ENCODE data around the gene MYO7A.

Gene MYO7A

DNA sequence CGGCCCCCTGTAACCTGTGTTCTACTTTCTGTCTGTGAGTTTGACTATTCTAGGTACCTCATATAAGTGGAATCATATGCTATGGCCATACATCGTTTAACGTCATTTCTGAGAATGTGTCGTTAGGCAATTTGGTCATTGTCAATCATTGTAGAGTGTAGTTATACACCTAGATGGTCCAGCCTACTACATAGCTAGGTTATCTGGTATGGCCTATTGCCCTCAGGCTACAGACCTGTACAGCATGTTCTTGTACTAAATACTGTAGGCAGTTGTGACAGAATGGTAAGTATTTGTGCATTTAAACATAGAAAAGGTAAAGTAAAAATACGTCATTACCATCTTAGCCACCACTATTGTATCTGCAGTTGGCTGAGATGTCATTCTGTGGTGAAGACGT, 35.2 kb downstream of the MYO7A start:
- no peaks in the 10 kb centered on the region for H4K20me1 ChIP-seq (ENCODE audit: insufficient read depth, low read length)
- no peak for TF ChIP-seq EZH2 (IDR thresholded peaks at IDR 0.05; ENCODE audit: borderline replicate concordance, low read length)
- TF ChIP-seq, protein P1, sequence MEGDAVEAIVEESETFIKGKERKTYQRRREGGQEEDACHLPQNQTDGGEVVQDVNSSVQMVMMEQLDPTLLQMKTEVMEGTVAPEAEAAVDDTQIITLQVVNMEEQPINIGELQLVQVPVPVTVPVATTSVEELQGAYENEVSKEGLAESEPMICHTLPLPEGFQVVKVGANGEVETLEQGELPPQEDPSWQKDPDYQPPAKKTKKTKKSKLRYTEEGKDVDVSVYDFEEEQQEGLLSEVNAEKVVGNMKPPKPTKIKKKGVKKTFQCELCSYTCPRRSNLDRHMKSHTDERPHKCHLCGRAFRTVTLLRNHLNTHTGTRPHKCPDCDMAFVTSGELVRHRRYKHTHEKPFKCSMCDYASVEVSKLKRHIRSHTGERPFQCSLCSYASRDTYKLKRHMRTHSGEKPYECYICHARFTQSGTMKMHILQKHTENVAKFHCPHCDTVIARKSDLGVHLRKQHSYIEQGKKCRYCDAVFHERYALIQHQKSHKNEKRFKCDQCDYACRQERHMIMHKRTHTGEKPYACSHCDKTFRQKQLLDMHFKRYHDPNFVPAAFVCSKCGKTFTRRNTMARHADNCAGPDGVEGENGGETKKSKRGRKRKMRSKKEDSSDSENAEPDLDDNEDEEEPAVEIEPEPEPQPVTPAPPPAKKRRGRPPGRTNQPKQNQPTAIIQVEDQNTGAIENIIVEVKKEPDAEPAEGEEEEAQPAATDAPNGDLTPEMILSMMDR (IDR thresholded peaks at IDR 0.05; ENCODE audit: low read length): no peak
- H3K9me3 ChIP-seq (ENCODE audit: low read length): no peaks in the 10 kb centered on the region
- no peaks in the 10 kb centered on the region for H3K79me2 ChIP-seq (ENCODE audit: insufficient read depth, low read length)
- no peaks in the 10 kb centered on the region for H3K27me3 ChIP-seq (ENCODE audit: insufficient read depth, low read length)
- H2AFZ ChIP-seq (ENCODE audit: low read length): no peak overlapping the region
- H3F3A ChIP-seq (ENCODE audit: insufficient read depth, low read length): no peaks in the 10 kb centered on the region
- no peak overlapping the region for H3K4me3 ChIP-seq (ENCODE audit: low read depth, low read length, poor library complexity, severe bottlenecking)
- no peak overlapping the region for H3K9ac ChIP-seq (ENCODE audit: low read length)
- H3K4me1 ChIP-seq (ENCODE audit: insufficient read depth, low read length, severe bottlenecking): no peaks in the 10 kb centered on the region
- no peaks in the 10 kb centered on the region for H3K9me2 ChIP-seq (ENCODE audit: low read depth, low read length)
- H3K36me3 ChIP-seq (ENCODE audit: insufficient read depth, low read length): no peaks in the 10 kb centered on the region
- H3K4me2 ChIP-seq (ENCODE audit: low read length): no peak overlapping the region
- H3K27ac ChIP-seq (ENCODE audit: low read depth, low read length, poor library complexity, severe bottlenecking): no peak overlapping the region

- Histone ChIP-seq H2AFZ (ENCODE audit: low read length) (no peak overlapping the region), H3K36me3 (ENCODE audit: insufficient read depth, low read length) (no peaks in the 10 kb centered on the region), H3K27me3 (ENCODE audit: insufficient read depth, low read length) (no peaks in the 10 kb centered on the region), H3K9me2 (ENCODE audit: low read depth, low read length) (no peaks in the 10 kb centered on the region), H3K9ac (ENCODE audit: low read length) (no peak overlapping the region), H3K79me2 (ENCODE audit: insufficient read depth, low read length) (no peaks in the 10 kb centered on the region), H3F3A (ENCODE audit: insufficient read depth, low read length) (no peaks in the 10 kb centered on the region), H4K20me1 (ENCODE audit: insufficient read depth, low read length) (no peaks in the 10 kb centered on the region), H3K9me3 (ENCODE audit: low read length) (no peaks in the 10 kb centered on the region), H3K4me1 (ENCODE audit: insufficient read depth, low read length, severe bottlenecking) (no peaks in the 10 kb centered on the region), H3K27ac (ENCODE audit: low read depth, low read length, poor library complexity, severe bottlenecking) (no peak overlapping the region), H3K4me3 (ENCODE audit: low read depth, low read length, poor library complexity, severe bottlenecking) (no peak overlapping the region), H3K4me2 (ENCODE audit: low read length) (no peak overlapping the region)
- TF ChIP-seq, protein P1 (IDR thresholded peaks at IDR 0.05; ENCODE audit: low read length): no peak
- no peak for TF ChIP-seq EZH2 (IDR thresholded peaks at IDR 0.05; ENCODE audit: borderline replicate concordance, low read length)
These were observed 37.0 kb downstream of the MYO7A start for GRCh38 chr11:77165066-77165465.

- Histone ChIP-seq H3K27me3 (ENCODE audit: insufficient read depth, low read length) (no peaks in the 10 kb centered on the region), H3K36me3 (ENCODE audit: insufficient read depth, low read length) (no peaks in the 10 kb centered on the region), H3K27ac (ENCODE audit: low read depth, low read length, poor library complexity, severe bottlenecking) (no peak overlapping the region), H4K20me1 (ENCODE audit: insufficient read depth, low read length) (no peaks in the 10 kb centered on the region), H3K4me3 (ENCODE audit: low read depth, low read length, poor library complexity, severe bottlenecking) (no peak overlapping the region), H3K9me2 (ENCODE audit: low read depth, low read length) (no peaks in the 10 kb centered on the region), H3F3A (ENCODE audit: insufficient read depth, low read length) (no peaks in the 10 kb centered on the region), H3K4me1 (ENCODE audit: insufficient read depth, low read length, severe bottlenecking) (no peaks in the 10 kb centered on the region), H2AFZ (ENCODE audit: low read length) (no peak overlapping the region), H3K79me2 (ENCODE audit: insufficient read depth, low read length) (no peaks in the 10 kb centered on the region), H3K9ac (ENCODE audit: low read length) (no peak overlapping the region), H3K4me2 (ENCODE audit: low read length) (no peak overlapping the region), H3K9me3 (ENCODE audit: low read length) (no peaks in the 10 kb centered on the region)
- TF ChIP-seq, protein P1 (IDR thresholded peaks at IDR 0.05; ENCODE audit: low read length): no peak
- no peak for TF ChIP-seq EZH2 (IDR thresholded peaks at IDR 0.05; ENCODE audit: borderline replicate concordance, low read length)
These were observed 38.0 kb downstream of the MYO7A start for GRCh38 chr11:77166021-77166420.

All from OCI-LY1 (cell line).